ENCODE measurements around the gene SOCS6.

DNA sequence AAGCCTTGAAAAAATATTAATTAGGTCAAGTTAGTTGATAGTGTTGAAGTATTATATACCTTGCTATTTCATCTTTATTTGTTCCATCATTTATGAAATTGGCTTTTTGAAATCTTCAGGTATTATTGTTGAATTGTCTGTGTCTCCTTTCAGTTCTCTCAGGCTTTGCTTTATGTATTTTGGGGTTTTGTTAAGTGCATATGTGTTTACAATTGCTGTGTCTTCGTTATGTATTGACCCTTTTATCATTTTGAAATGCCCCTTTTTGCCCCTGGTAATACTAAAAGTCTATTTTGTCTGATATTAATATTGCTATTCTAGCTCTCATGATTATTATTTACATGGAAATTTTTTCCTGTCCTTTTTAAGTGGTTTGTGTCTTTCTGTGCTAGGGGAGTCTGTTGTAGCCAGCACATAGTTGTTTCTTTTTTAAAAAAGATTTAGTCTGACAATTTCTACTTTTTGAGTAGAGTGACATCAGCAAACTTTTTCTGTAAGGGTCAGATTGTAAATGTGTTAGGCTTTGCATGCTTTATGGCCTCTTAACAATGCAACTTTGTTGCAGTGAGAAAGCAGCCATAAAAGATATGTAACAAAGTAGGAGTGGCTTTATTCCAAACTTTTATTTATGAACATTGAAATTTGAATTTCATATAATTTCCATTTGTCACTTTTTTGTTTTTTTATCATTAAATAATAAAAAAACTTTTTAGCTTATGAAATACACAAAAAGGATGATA is 19.9 kb downstream of the SOCS6 start:
- TF ChIP-seq, protein P1, sequence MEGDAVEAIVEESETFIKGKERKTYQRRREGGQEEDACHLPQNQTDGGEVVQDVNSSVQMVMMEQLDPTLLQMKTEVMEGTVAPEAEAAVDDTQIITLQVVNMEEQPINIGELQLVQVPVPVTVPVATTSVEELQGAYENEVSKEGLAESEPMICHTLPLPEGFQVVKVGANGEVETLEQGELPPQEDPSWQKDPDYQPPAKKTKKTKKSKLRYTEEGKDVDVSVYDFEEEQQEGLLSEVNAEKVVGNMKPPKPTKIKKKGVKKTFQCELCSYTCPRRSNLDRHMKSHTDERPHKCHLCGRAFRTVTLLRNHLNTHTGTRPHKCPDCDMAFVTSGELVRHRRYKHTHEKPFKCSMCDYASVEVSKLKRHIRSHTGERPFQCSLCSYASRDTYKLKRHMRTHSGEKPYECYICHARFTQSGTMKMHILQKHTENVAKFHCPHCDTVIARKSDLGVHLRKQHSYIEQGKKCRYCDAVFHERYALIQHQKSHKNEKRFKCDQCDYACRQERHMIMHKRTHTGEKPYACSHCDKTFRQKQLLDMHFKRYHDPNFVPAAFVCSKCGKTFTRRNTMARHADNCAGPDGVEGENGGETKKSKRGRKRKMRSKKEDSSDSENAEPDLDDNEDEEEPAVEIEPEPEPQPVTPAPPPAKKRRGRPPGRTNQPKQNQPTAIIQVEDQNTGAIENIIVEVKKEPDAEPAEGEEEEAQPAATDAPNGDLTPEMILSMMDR (IDR thresholded peaks at IDR 0.05) = no peak
- TF ChIP-seq POLR2A (IDR thresholded peaks at IDR 0.05) (no peak), POLR2AphosphoS5 (IDR thresholded peaks at IDR 0.05) (no peak), EP300 (IDR thresholded peaks at IDR 0.05; ENCODE audit: low read depth) (no peak)

All from transverse colon (tissue), 4 donors.